Smooth muscle cell (in vitro differentiated cells): ENCODE measurements around the gene ARHGAP10. TPM values are rescaled to one million over a fixed set of nuclear protein-coding genes. Genes with fewer than 3 reads are reported as not detected.

ENCODE experiments used
- DNase-seq: peaks from one replicate; lab custom pipeline; 2025; ENCODE audit not compliant: unreplicated experiment; lab: John Stamatoyannopoulos, UW
- H2AFZ ChIP-seq: fragments of 200-600 bp; sonication (generic); 2 replicates; pipeline ENCODE4 v1.6.0; 2016; ENCODE audit warnings: antibody characterized with exemption, low read depth, mild to moderate bottlenecking
- H3F3A ChIP-seq: fragments of 200-600 bp; sonication (generic); 2 replicates; pipeline ENCODE4 v1.6.0; 2017; ENCODE audit warnings: antibody characterized with exemption, low read depth
- H3K27ac ChIP-seq: fragments of 200-600 bp; sonication (generic); 2 replicates; pipeline ENCODE4 v1.5.1; 2016; ENCODE audit warnings: low read depth, mild to moderate bottlenecking
- H3K27me3 ChIP-seq: fragments of 200-600 bp; sonication (generic); 2 replicates; pipeline ENCODE4 v1.6.1; 2016; ENCODE audit warnings: low read depth, mild to moderate bottlenecking
- H3K36me3 ChIP-seq: fragments of 200-600 bp; sonication (generic); 2 replicates; pipeline ENCODE4 v1.5.1; 2016; ENCODE audit warnings: low read depth
- H3K4me1 ChIP-seq: fragments of 200-600 bp; sonication (generic); 2 replicates; pipeline ENCODE4 v1.5.1; 2016; ENCODE audit warnings: low read depth
- H3K4me2 ChIP-seq: fragments of 200-600 bp; sonication (generic); 2 replicates; pipeline ENCODE4 v1.6.0; 2016; ENCODE audit warnings: mild to moderate bottlenecking
- H3K4me3 ChIP-seq: fragments of 200-600 bp; sonication (generic); 2 replicates; pipeline ENCODE4 v1.5.1; 2016; ENCODE audit warnings: mild to moderate bottlenecking
- H3K79me2 ChIP-seq: fragments of 200-600 bp; sonication (generic); 2 replicates; pipeline ENCODE4 v1.6.0; 2016; ENCODE audit warnings: low read depth, mild to moderate bottlenecking
- H3K9ac ChIP-seq: fragments of 200-600 bp; sonication (generic); 2 replicates; pipeline ENCODE4 v1.6.0; 2016; ENCODE audit warnings: low read depth
- H3K9me3 ChIP-seq: fragments of 200-600 bp; sonication (generic); replicated peaks from 2 replicates; pipeline ENCODE4 v1.5.1; 2016; ENCODE audit warnings: low read depth
- H4K20me1 ChIP-seq: fragments of 200-600 bp; sonication (generic); 2 replicates; pipeline ENCODE4 v1.6.0; 2016; ENCODE audit warnings: low read depth
- CTCF ChIP-seq: fragments of 200-600 bp; sonication (generic); IDR thresholded peaks from 2 replicates; pipeline ENCODE4 v1.5.1; 2017; ENCODE audit warnings: borderline replicate concordance, mild to moderate bottlenecking, antibody characterized with exemption; ENCODE audit not compliant: insufficient read depth, poor library complexity, severe bottlenecking
- WGBS: methylation state at CpG from one replicate; pipeline ENCODE4 v1.1.7; 2016; ENCODE audit warnings: low lambda C conversion rate; 5-methylcytosine and 5-hydroxymethylcytosine counted together
- polyA plus RNA-seq: library from polyadenylated mRNA; unstranded; fragments of >200 nt; fragmentation: Nextera tagmentation; extraction: Ambion mirVana; gene quantifications from 2 replicates; pipeline ENCODE4 v1.2.1, GENCODE V29; 2016
- total RNA-seq: library from RNA; depleted of rRNA; stranded (reverse); fragments of >200 nt; gene quantifications from 2 replicates; pipeline ENCODE4 v1.2.3, GENCODE V29; 2014

Gene ARHGAP10
- total and polyA plus RNA-seq, 2 experiments from 2014 or later, result 6.2 to 11.6 TPM

- peaks cover 9% of the 10 kb centered on the region for H3K4me1 ChIP-seq
- H3F3A ChIP-seq, result peaks cover 4% of the 10 kb centered on the region
- no peak overlapping the region for H3K27ac ChIP-seq
- no peaks in the 10 kb centered on the region for H3K27me3 ChIP-seq
- H3K79me2 ChIP-seq, result peaks cover 40% of the 10 kb centered on the region
- H3K36me3 ChIP-seq, result no peaks in the 10 kb centered on the region
- 97% methylated on average over 8 of the region's 8 CpGs for WGBS
- no peak overlapping the region for H3K9ac ChIP-seq
- H3K9me3 ChIP-seq, result no peaks in the 10 kb centered on the region
- DNase-seq, result no peak
- TF ChIP-seq CTCF, result no peak
- no peak overlapping the region for H3K4me3 ChIP-seq
- H2AFZ ChIP-seq, result no peak overlapping the region
- no peak overlapping the region for H3K4me2 ChIP-seq
- peaks cover 17% of the 10 kb centered on the region for H4K20me1 ChIP-seq
Measured at GRCh38 chr4:147791865-147792264, 60.0 kb downstream of the ARHGAP10 start.

GRCh38 chr4:147793569-147794313, 61.9 kb downstream of the ARHGAP10 start:
- no peaks in the 10 kb centered on the region for H3K36me3 ChIP-seq
- WGBS, result 61% methylated on average over 8 of the region's 8 CpGs
- H3K4me2 ChIP-seq, result peak overlapping the region; percentile 4
- H4K20me1 ChIP-seq, result peaks cover 12% of the 10 kb centered on the region
- DNase-seq, result no peak
- no peaks in the 10 kb centered on the region for H3K27me3 ChIP-seq
- peaks cover 40% of the 10 kb centered on the region for H3K79me2 ChIP-seq
- H3K4me3 ChIP-seq, result peak overlapping the region; percentile 19
- no peak overlapping the region for H3K9ac ChIP-seq
- no peak for TF ChIP-seq CTCF
- H3K27ac ChIP-seq, result no peak overlapping the region
- H3K4me1 ChIP-seq, result no peaks in the 10 kb centered on the region
- peaks cover 4% of the 10 kb centered on the region for H3F3A ChIP-seq
- no peak overlapping the region for H2AFZ ChIP-seq
- no peaks in the 10 kb centered on the region for H3K9me3 ChIP-seq

GRCh38 chr4:147794314-147794680, 62.4 kb downstream of the ARHGAP10 start:
- H4K20me1 ChIP-seq, result peaks cover 10% of the 10 kb centered on the region
- H3K27me3 ChIP-seq, result no peaks in the 10 kb centered on the region
- WGBS, result 87% methylated on average over 1 of the region's 1 CpG
- H3F3A ChIP-seq, result peaks cover 4% of the 10 kb centered on the region
- peaks cover 3% of the 10 kb centered on the region for H3K4me1 ChIP-seq
- H3K9me3 ChIP-seq, result no peaks in the 10 kb centered on the region
- no peak for DNase-seq
- no peak overlapping the region for H3K4me3 ChIP-seq
- peaks cover 40% of the 10 kb centered on the region for H3K79me2 ChIP-seq
- H3K27ac ChIP-seq, result no peak overlapping the region
- H3K4me2 ChIP-seq, result no peak overlapping the region
- TF ChIP-seq CTCF, result no peak
- no peak overlapping the region for H3K9ac ChIP-seq
- H2AFZ ChIP-seq, result no peak overlapping the region
- H3K36me3 ChIP-seq, result no peaks in the 10 kb centered on the region
